Measurements from ENCODE around the gene TTLL7.
"Not testable (repeated sequence)": the region's sequence is repeated elsewhere in the genome, so short reads cannot be mapped to it uniquely, and the experiment has no call there.

TTLL7 gene

GRCh38 chr1:83931658-83932253 is 67.2 kb downstream of the TTLL7 start:
- no peak for DNase-seq (ENCODE audit: low read depth in 2 of 2)

GRCh38 chr1:83929184-83929583 is 69.7 kb downstream of the TTLL7 start:
- no peak for DNase-seq (ENCODE audit: low read depth in 2 of 2)

GRCh38 chr1:83928396-83928795 is 70.5 kb downstream of the TTLL7 start:
- no peak for DNase-seq (ENCODE audit: low read depth in 2 of 2)

GRCh38 chr1:83927701-83928100 is 71.2 kb downstream of the TTLL7 start:
- DNase-seq (ENCODE audit: low read depth in 2 of 2): no peak

- DNase-seq (ENCODE audit: low read depth in 2 of 2): no peak
Measured at GRCh38 chr1:83927061-83927460, 71.9 kb downstream of the TTLL7 start.

GRCh38 chr1:83923553-83923952 is 75.4 kb downstream of the TTLL7 start:
- no peak for DNase-seq (ENCODE audit: low read depth in 2 of 2)

- DNase-seq (ENCODE audit: low read depth in 2 of 2): no peak
Measured at GRCh38 chr1:83922431-83922830, 76.5 kb downstream of the TTLL7 start.

- no peak for DNase-seq (ENCODE audit: low read depth in 2 of 2)
Measured at GRCh38 chr1:83920320-83920719, 78.6 kb downstream of the TTLL7 start.

GRCh38 chr1:83919872-83920271 is 79.1 kb downstream of the TTLL7 start:
- no peak for DNase-seq (ENCODE audit: low read depth in 2 of 2)

- DNase-seq (ENCODE audit: low read depth in 2 of 2): no peak
Measured at GRCh38 chr1:83918688-83919285, 80.1 kb downstream of the TTLL7 start.

GRCh38 chr1:83917959-83918358 is 81.0 kb downstream of the TTLL7 start:
- no peak for DNase-seq (ENCODE audit: low read depth in 2 of 2)

- not testable (repeated sequence) for DNase-seq (ENCODE audit: low read depth in 2 of 2)
Measured at GRCh38 chr1:83916094-83916493, 82.8 kb downstream of the TTLL7 start.

GRCh38 chr1:83912876-83913275 is 86.1 kb downstream of the TTLL7 start:
- DNase-seq (ENCODE audit: low read depth in 2 of 2): no peak

- DNase-seq (ENCODE audit: low read depth in 2 of 2): no peak
Measured at GRCh38 chr1:83910461-83910860, 88.5 kb downstream of the TTLL7 start.

GRCh38 chr1:83909687-83910086 is 89.2 kb downstream of the TTLL7 start:
- no peak for DNase-seq (ENCODE audit: low read depth in 2 of 2)

GRCh38 chr1:83905315-83905907 is 93.5 kb downstream of the TTLL7 start:
- DNase-seq (ENCODE audit: low read depth in 2 of 2): no peak

GRCh38 chr1:83901547-83902155 is 97.3 kb downstream of the TTLL7 start:
- no peak for DNase-seq (ENCODE audit: low read depth in 2 of 2)

GRCh38 chr1:83900524-83900923 is 98.4 kb downstream of the TTLL7 start:
- no peak for DNase-seq (ENCODE audit: low read depth in 2 of 2)

GRCh38 chr1:83897516-83897915 is 101.4 kb downstream of the TTLL7 start:
- DNase-seq (ENCODE audit: low read depth in 2 of 2): no peak

GRCh38 chr1:83896299-83896698 is 102.6 kb downstream of the TTLL7 start:
- DNase-seq (ENCODE audit: low read depth in 2 of 2): no peak

- DNase-seq (ENCODE audit: low read depth in 2 of 2): no peak
Measured at GRCh38 chr1:83889707-83890106, 109.2 kb downstream of the TTLL7 start.

GRCh38 chr1:83887483-83887882 is 111.4 kb downstream of the TTLL7 start:
- DNase-seq (ENCODE audit: low read depth in 2 of 2): no peak

GRCh38 chr1:83883979-83884378 is 115.0 kb downstream of the TTLL7 start:
- DNase-seq (ENCODE audit: low read depth in 2 of 2): no peak

Measured in stimulated activated CD4-positive, alpha-beta T cell treated with anti-CD3 and anti-CD28 coated beads, Interleukin-4, amount 100 ng/mL, for 48 hours (primary cell).